GM12891 (cell line): ENCODE results near the gene ZNF385B.

ENCODE experiments used
- PAX5 ChIP-seq: IDR thresholded peaks from 2 replicates; pipeline ENCODE4 v1.6.1; 2011; ENCODE audit warnings: low read length, moderate library complexity, mild to moderate bottlenecking; ENCODE audit not compliant: insufficient read depth, severe bottlenecking
- POLR2A ChIP-seq: IDR thresholded peaks from 2 replicates; pipeline ENCODE4 v1.6.1; 2011; ENCODE audit warnings: low read depth, low read length, control low read depth
- POLR2AphosphoS5 ChIP-seq: IDR thresholded peaks from 2 replicates; pipeline ENCODE4 v1.6.1; 2011; ENCODE audit warnings: low read depth, low read length, control low read depth
- POU2F2 ChIP-seq: IDR thresholded peaks from 2 replicates; pipeline ENCODE4 v1.6.1; 2011; ENCODE audit warnings: low read depth, mild to moderate bottlenecking, control low read depth, low read length, moderate library complexity
- SPI1 ChIP-seq: IDR thresholded peaks from 2 replicates; pipeline ENCODE4 v1.6.1; 2011; ENCODE audit warnings: low read depth, low read length, control low read depth
- TAF1 ChIP-seq: IDR thresholded peaks from 2 replicates; pipeline ENCODE4 v1.6.1; 2011; ENCODE audit warnings: low read depth, low read length, control low read depth

DNA sequence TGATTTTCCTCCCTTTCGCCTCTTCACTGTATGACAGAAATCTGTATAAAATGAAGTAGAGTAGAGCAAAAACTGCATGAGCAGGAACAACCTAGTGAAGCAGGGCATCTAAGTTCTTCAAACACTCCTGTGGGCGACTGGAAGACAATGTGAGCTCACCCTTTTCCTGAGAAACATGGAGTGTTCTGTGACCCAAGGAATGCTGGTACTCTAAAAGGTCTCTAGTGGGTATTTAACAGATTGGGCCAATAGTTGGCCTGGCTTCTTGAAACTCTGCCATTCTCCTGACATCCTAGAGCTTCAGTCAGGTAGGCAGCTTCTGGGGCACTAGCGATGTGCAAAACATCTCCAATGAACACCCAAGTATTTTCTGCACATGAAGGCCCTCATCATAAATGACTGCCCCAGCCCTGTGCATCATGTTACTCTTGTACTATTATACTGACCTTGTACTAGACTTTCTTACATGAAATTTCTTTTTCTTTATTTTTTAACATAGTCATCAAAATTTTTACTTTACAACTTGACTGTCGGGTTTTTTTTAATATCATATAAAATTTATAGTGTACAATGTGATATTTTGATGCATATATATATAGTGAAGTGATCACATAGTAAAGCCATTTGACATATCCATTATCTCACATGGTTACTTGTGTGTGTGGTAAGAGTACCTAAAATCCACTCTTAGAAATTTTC, 302.2 kb downstream of the ZNF385B start:
- no peak for TF ChIP-seq PAX5
- TF ChIP-seq POLR2AphosphoS5, result no peak
- no peak for TF ChIP-seq POLR2A
- TF ChIP-seq SPI1, result no peak
- TF ChIP-seq TAF1, result no peak
- TF ChIP-seq POU2F2, result no peak
